ENCODE results near the gene NRXN3.

Gene NRXN3

GRCh38 chr14:78927261-78927660 is 757.1 kb downstream of the NRXN3 start:
- no peak for DNase-seq (ENCODE audit: low read depth)

- DNase-seq (ENCODE audit: low read depth): no peak
These were observed 763.0 kb downstream of the NRXN3 start for GRCh38 chr14:78933166-78933565.

- no peak for DNase-seq (ENCODE audit: low read depth)
These were observed 763.9 kb downstream of the NRXN3 start for GRCh38 chr14:78933948-78934524.

GRCh38 chr14:78946949-78947348 is 776.8 kb downstream of the NRXN3 start:
- DNase-seq (ENCODE audit: low read depth): no peak

- DNase-seq (ENCODE audit: low read depth): no peak
These were observed 777.5 kb downstream of the NRXN3 start for GRCh38 chr14:78947681-78948080.

- DNase-seq (ENCODE audit: low read depth): no peak
These were observed 780.5 kb downstream of the NRXN3 start for GRCh38 chr14:78950649-78951048.

GRCh38 chr14:78951602-78952001 is 781.4 kb downstream of the NRXN3 start:
- DNase-seq (ENCODE audit: low read depth): no peak

- peak; percentile 30 for DNase-seq (ENCODE audit: low read depth)
These were observed 789.6 kb downstream of the NRXN3 start for GRCh38 chr14:78959674-78960264.

GRCh38 chr14:78967111-78967809 is 797.1 kb downstream of the NRXN3 start:
- no peak for DNase-seq (ENCODE audit: low read depth)

- no peak for DNase-seq (ENCODE audit: low read depth)
These were observed 798.1 kb downstream of the NRXN3 start for GRCh38 chr14:78968265-78968664.

GRCh38 chr14:78970677-78971076 is 800.5 kb downstream of the NRXN3 start:
- no peak for DNase-seq (ENCODE audit: low read depth)

- no peak for DNase-seq (ENCODE audit: low read depth)
These were observed 802.3 kb downstream of the NRXN3 start for GRCh38 chr14:78972440-78972839.

GRCh38 chr14:78974691-78975090 is 804.5 kb downstream of the NRXN3 start:
- DNase-seq (ENCODE audit: low read depth): no peak

GRCh38 chr14:78975734-78976133 is 805.6 kb downstream of the NRXN3 start:
- DNase-seq (ENCODE audit: low read depth): no peak

GRCh38 chr14:78978896-78979295 is 808.7 kb downstream of the NRXN3 start:
- no peak for DNase-seq (ENCODE audit: low read depth)

GRCh38 chr14:78982551-78982950 is 812.4 kb downstream of the NRXN3 start:
- no peak for DNase-seq (ENCODE audit: low read depth)

- DNase-seq (ENCODE audit: low read depth): no peak
These were observed 813.0 kb downstream of the NRXN3 start for GRCh38 chr14:78983126-78983525.

GRCh38 chr14:78985668-78986381 is 815.7 kb downstream of the NRXN3 start:
- no peak for DNase-seq (ENCODE audit: low read depth)

GRCh38 chr14:78986989-78987388 is 816.8 kb downstream of the NRXN3 start:
- DNase-seq (ENCODE audit: low read depth): no peak

GRCh38 chr14:78989221-78989620 is 819.0 kb downstream of the NRXN3 start:
- DNase-seq (ENCODE audit: low read depth): no peak

GRCh38 chr14:78992867-78993266 is 822.7 kb downstream of the NRXN3 start:
- no peak for DNase-seq (ENCODE audit: low read depth)

GRCh38 chr14:78997811-78998210 is 827.6 kb downstream of the NRXN3 start:
- no peak for DNase-seq (ENCODE audit: low read depth)

- DNase-seq (ENCODE audit: low read depth): no peak
These were observed 839.1 kb downstream of the NRXN3 start for GRCh38 chr14:79009286-79009685.
